Loucy (cell line): ENCODE results near the gene EDRF1.

ENCODE experiments used
- H2AFZ ChIP-seq: fragments of 200-600 bp; sonication (generic); 2 replicates; pipeline ENCODE4 v1.6.0; 2016; ENCODE audit warnings: antibody characterized with exemption, mild to moderate bottlenecking, low read length, moderate library complexity
- H3F3A ChIP-seq: fragments of 200-600 bp; 2 replicates; pipeline ENCODE4 v1.6.0; 2016; ENCODE audit warnings: antibody characterized with exemption, low read depth, mild to moderate bottlenecking
- H3K27me3 ChIP-seq: fragments of 200-600 bp; sonication (generic); 2 replicates; pipeline ENCODE4 v1.6.1; 2014; ENCODE audit warnings: low read length, mild to moderate bottlenecking; ENCODE audit not compliant: insufficient read depth, poor library complexity, severe bottlenecking
- H3K36me3 ChIP-seq: fragments of 200-600 bp; sonication (generic); 2 replicates; pipeline ENCODE4 v1.6.1; 2016; ENCODE audit warnings: low read length; ENCODE audit not compliant: insufficient read depth
- H3K4me1 ChIP-seq: fragments of 200-600 bp; sonication (generic); 2 replicates; pipeline ENCODE4 v1.5.1; 2014; ENCODE audit warnings: low read length, mild to moderate bottlenecking; ENCODE audit not compliant: insufficient read depth, poor library complexity, severe bottlenecking
- H3K4me2 ChIP-seq: fragments of 200-600 bp; sonication (generic); 2 replicates; pipeline ENCODE4 v1.6.0; 2014; ENCODE audit warnings: antibody characterized with exemption, low read length, low read depth, mild to moderate bottlenecking; ENCODE audit not compliant: poor library complexity, severe bottlenecking
- H3K4me3 ChIP-seq: fragments of 200-600 bp; sonication (generic); 2 replicates; pipeline ENCODE4 v1.5.1; 2014; ENCODE audit warnings: low read length, mild to moderate bottlenecking, mixed read lengths; ENCODE audit not compliant: poor library complexity, severe bottlenecking
- H3K79me2 ChIP-seq: fragments of 200-600 bp; sonication (generic); 2 replicates; pipeline ENCODE4 v1.6.1; 2014; ENCODE audit warnings: low read length; ENCODE audit not compliant: insufficient read depth
- H3K9ac ChIP-seq: fragments of 200-600 bp; sonication (generic); 2 replicates; pipeline ENCODE4 v1.6.0; 2014; ENCODE audit warnings: mild to moderate bottlenecking, low read depth, low read length, moderate library complexity; ENCODE audit not compliant: poor library complexity, severe bottlenecking
- H3K9me2 ChIP-seq: fragments of 200-600 bp; sonication (generic); replicated peaks from 2 replicates; pipeline ENCODE4 v1.6.1; 2016; ENCODE audit warnings: low read depth, low read length, mixed read lengths
- H3K9me3 ChIP-seq: fragments of 200-600 bp; sonication (generic); 2 replicates; pipeline ENCODE4 v1.6.1; 2014; ENCODE audit warnings: mild to moderate bottlenecking, antibody characterized with exemption, low read length, low read depth; ENCODE audit not compliant: insufficient read depth
- H4K20me1 ChIP-seq: fragments of 200-600 bp; sonication (generic); 2 replicates; pipeline ENCODE4 v1.6.0; 2014; ENCODE audit warnings: antibody characterized with exemption, low read length, mild to moderate bottlenecking; ENCODE audit not compliant: insufficient read depth, poor library complexity, severe bottlenecking
- CTCF ChIP-seq: fragments of 200-600 bp; sonication (generic); conservative IDR thresholded peaks from 2 replicates; pipeline ENCODE4 v1.5.1; 2014; ENCODE audit warnings: mild to moderate bottlenecking, antibody characterized with exemption, low read length
- EZH2phosphoT487 ChIP-seq: fragments of 200-600 bp; IDR thresholded peaks from 2 replicates; pipeline ENCODE4 v1.6.1; 2018; ENCODE audit warnings: antibody characterized with exemption, mild to moderate bottlenecking, moderate library complexity, borderline replicate concordance

Gene EDRF1

GRCh38 chr10:125698481-125698998, 21.0 kb upstream of the EDRF1 start:
- Histone ChIP-seq H3F3A (no peaks in the 10 kb centered on the region), H4K20me1 (no peaks in the 10 kb centered on the region), H3K9ac (no peak overlapping the region), H3K36me3 (no peaks in the 10 kb centered on the region), H3K4me3 (no peak overlapping the region), H3K4me2 (no peak overlapping the region), H3K4me1 (no peaks in the 10 kb centered on the region), H2AFZ (no peak overlapping the region), H3K9me3 (0 out of 2 replicates have a peak, but pooled peaks cover 2% of the 10 kb centered on the region), H3K9me2 (no peaks in the 10 kb centered on the region), H3K27me3 (no peaks in the 10 kb centered on the region), H3K79me2 (no peaks in the 10 kb centered on the region)
- no peak for TF ChIP-seq EZH2phosphoT487
- no peak for TF ChIP-seq CTCF

- Histone ChIP-seq H3K27me3 (no peaks in the 10 kb centered on the region), H3K36me3 (no peaks in the 10 kb centered on the region), H3K9ac (no peak overlapping the region), H3K9me3 (0 out of 2 replicates have a peak, but pooled peaks cover 2% of the 10 kb centered on the region), H3K9me2 (no peaks in the 10 kb centered on the region), H4K20me1 (no peaks in the 10 kb centered on the region), H3F3A (no peaks in the 10 kb centered on the region), H3K4me1 (no peaks in the 10 kb centered on the region), H2AFZ (0 out of 2 replicates have a peak overlapping the region, but pooled peaks have one; percentile 45), H3K4me3 (no peak overlapping the region), H3K4me2 (no peak overlapping the region), H3K79me2 (no peaks in the 10 kb centered on the region)
- no peak for TF ChIP-seq EZH2phosphoT487
- TF ChIP-seq CTCF, result no peak
Observed at GRCh38 chr10:125699562-125700143, 19.9 kb upstream of the EDRF1 start.

- no peak for TF ChIP-seq EZH2phosphoT487
- TF ChIP-seq CTCF, result peak; percentile 35
- Histone ChIP-seq H3K36me3 (no peaks in the 10 kb centered on the region), H3K79me2 (no peaks in the 10 kb centered on the region), H3K9ac (no peak overlapping the region), H3K4me2 (no peak overlapping the region), H3F3A (no peaks in the 10 kb centered on the region), H3K4me3 (no peak overlapping the region), H3K9me3 (0 out of 2 replicates have a peak, but pooled peaks cover 2% of the 10 kb centered on the region), H3K4me1 (no peaks in the 10 kb centered on the region), H2AFZ (no peak overlapping the region), H3K27me3 (no peaks in the 10 kb centered on the region), H4K20me1 (no peaks in the 10 kb centered on the region), H3K9me2 (no peaks in the 10 kb centered on the region)
Observed at GRCh38 chr10:125700355-125700911, 19.1 kb upstream of the EDRF1 start.
